Measurements from ENCODE around the gene GGN. TPM values are rescaled to one million over a fixed set of nuclear protein-coding genes. Genes with fewer than 3 reads are reported as not detected.
A peak's percentile ranks its signal among the peaks of the same experiment; 100 is the strongest.
"Not testable (repeated sequence)": the region's sequence is repeated elsewhere in the genome, so short reads cannot be mapped to it uniquely, and the experiment has no call there.

The GGN gene
- total and polyA plus RNA-seq, 7 donors = 0.04 to 0.34 (median 0.19) TPM; not detected in 3

DNA sequence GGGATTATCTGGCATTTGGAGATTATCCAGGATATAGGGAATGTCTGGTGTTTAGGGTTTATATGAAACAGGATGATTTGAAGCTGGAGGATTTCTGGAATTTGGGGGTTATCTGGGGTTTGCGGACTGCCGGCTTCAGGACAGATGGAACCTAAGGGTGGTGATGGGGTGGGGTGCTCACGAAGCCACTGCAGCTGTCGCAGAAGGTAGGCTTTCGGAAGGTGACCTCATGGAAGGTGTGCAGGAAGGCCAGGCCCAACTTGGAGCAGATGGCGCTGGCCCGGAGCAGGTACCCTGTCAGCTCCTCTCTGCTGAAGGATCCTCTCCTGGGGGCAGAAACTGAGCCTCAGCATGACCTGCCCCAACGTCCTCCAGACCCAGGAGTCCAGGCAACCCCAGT, 24.7 kb upstream of the GGN start:
- intact Hi-C loops (cut with DNase I) = no loop called here
- ATAC-seq = no peak
- 90 to 95% (median 93%) methylated on average over 8 of the region's 8 CpGs for WGBS, 3 donors
- no peak for TF ChIP-seq CTCF (IDR thresholded peaks at IDR 0.05)
- Histone ChIP-seq H3K4me1 (no peaks in the 10 kb centered on the region), H3K4me3 (no peak overlapping the region), H3K27me3 (ENCODE audit: insufficient read depth in 3 of 3, low read length in 2 of 3) (no peaks in the 10 kb centered on the region), H3K36me3 (ENCODE audit: insufficient read depth in 1 of 2, low read depth in 1 of 2) (no peaks in the 10 kb centered on the region), H3K27ac (no peak overlapping the region), H3K9me3 (no peaks in the 10 kb centered on the region)
- DNase-seq = no peak

- H3K4me1 ChIP-seq; H3K27me3 ChIP-seq (ENCODE audit: insufficient read depth in 3 of 3, low read length in 2 of 3); H3K36me3 ChIP-seq (ENCODE audit: insufficient read depth in 1 of 2, low read depth in 1 of 2); H3K9me3 ChIP-seq; DNase-seq; H3K4me3 ChIP-seq; ATAC-seq; H3K27ac ChIP-seq; intact Hi-C loops (cut with DNase I): not testable (repeated sequence)
- WGBS, 3 donors = 90 to 92% (median 91%) methylated on average over 5 of the region's 5 CpGs
Measured at GRCh38 chr19:38411898-38412297, 24.1 kb upstream of the GGN start.

- intact Hi-C loops (cut with DNase I) = no loop called here
- Histone ChIP-seq H3K27me3 (ENCODE audit: insufficient read depth in 3 of 3, low read length in 2 of 3) (no peaks in the 10 kb centered on the region), H3K9me3 (no peaks in the 10 kb centered on the region), H3K4me3 (no peak overlapping the region), H3K36me3 (ENCODE audit: insufficient read depth in 1 of 2, low read depth in 1 of 2) (no peaks in the 10 kb centered on the region), H3K4me1 (no peaks in the 10 kb centered on the region), H3K27ac (no peak overlapping the region)
- ATAC-seq (no peak), DNase-seq (no peak)
- WGBS, 3 donors = 84 to 92% (median 87%) methylated on average over 13 of the region's 13 CpGs
- no peak for TF ChIP-seq CTCF (IDR thresholded peaks at IDR 0.05)
Measured at GRCh38 chr19:38411041-38411712, 23.3 kb upstream of the GGN start.

DNA sequence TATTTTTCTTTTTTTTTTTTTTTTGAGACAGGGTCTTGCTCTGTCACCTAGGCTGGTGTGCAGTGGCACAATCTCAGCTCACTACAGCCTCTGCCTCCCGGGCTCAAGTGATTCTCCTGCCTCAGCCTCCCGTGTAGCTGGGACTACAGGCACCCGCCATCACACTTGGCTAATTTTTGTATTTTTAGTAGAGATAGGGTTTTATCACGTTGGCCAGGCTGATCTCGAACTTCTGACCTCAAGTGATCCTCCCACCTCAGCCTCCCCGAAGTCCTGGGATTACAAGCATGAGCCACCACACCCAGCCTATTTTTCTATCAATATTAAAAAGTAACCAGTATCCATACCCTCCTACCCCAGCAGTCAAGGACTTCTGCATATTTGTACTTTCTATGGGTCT, 22.6 kb upstream of the GGN start:
- H3K27me3 ChIP-seq (ENCODE audit: insufficient read depth in 3 of 3, low read length in 2 of 3); H3K36me3 ChIP-seq (ENCODE audit: insufficient read depth in 1 of 2, low read depth in 1 of 2); DNase-seq; intact Hi-C loops (cut with DNase I); ATAC-seq; H3K27ac ChIP-seq; H3K9me3 ChIP-seq; H3K4me3 ChIP-seq; H3K4me1 ChIP-seq: not testable (repeated sequence)
- WGBS, 3 donors = 77 to 85% (median 84%) methylated on average over 6 of the region's 6 CpGs

DNA sequence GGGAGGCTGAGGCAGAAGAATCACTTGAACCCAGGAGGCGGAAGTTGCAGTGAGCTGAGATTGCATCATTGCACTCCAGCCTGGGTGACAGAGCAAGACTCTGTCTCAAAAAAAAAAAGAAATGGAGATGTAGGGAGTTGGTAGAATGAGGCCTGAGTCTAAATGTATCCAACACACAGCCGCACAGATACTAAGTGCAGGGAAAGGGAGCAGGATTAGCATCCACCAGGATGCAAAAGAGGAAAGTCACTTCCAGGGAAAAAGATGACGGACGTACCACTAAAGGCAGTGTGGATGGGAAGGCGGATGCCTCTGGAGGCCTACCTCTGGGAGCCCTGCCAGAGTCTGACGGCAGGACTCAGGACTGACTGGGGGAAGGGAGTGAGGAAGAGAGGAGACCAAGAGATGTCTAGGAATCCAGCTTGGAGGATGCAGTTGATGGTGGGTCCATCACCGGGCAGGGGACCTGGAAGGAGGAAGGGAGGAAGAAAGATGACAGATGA, 21.8 kb upstream of the GGN start:
- Histone ChIP-seq H3K9me3 (no peaks in the 10 kb centered on the region), H3K27me3 (ENCODE audit: insufficient read depth in 3 of 3, low read length in 2 of 3) (no peaks in the 10 kb centered on the region), H3K36me3 (ENCODE audit: insufficient read depth in 1 of 2, low read depth in 1 of 2) (no peaks in the 10 kb centered on the region), H3K4me1 (no peaks in the 10 kb centered on the region), H3K27ac (no peak overlapping the region), H3K4me3 (no peak overlapping the region)
- no peak for DNase-seq
- peak; percentile 43 to 47 (median 46) for ATAC-seq
- 50 to 60% (median 52%) methylated on average over 7 of the region's 7 CpGs for WGBS, 3 donors
- no peak for TF ChIP-seq CTCF (IDR thresholded peaks at IDR 0.05)
- intact Hi-C loops (cut with DNase I) = no loop called here

DNA sequence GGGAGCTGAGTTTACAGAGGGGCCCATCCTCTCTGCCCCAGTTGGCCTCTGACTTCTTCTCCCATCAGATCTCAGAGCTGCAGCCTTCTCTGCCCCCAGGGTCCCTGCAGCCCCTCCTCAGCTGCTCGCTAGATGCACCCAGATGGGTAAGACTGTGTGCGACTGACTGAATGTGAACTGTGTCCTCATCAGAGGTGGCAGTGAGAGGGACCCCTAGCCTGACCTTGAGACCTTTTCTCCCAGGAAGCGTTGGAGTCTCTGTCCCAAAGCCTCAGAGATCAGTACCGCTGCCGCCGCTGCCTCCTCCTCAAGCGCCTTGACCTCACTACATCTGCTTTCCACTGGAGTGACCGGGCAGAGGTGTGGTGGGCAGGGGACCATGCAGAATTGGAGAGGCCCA, 17.4 kb upstream of the GGN start:
- no peak overlapping the region for H3K27ac ChIP-seq
- no peaks in the 10 kb centered on the region for H3K9me3 ChIP-seq
- no peaks in the 10 kb centered on the region for H3K36me3 ChIP-seq (ENCODE audit: insufficient read depth in 1 of 2, low read depth in 1 of 2)
- no peaks in the 10 kb centered on the region for H3K4me1 ChIP-seq
- no peaks in the 10 kb centered on the region for H3K27me3 ChIP-seq (ENCODE audit: insufficient read depth in 3 of 3, low read length in 2 of 3)
- intact Hi-C loops (cut with DNase I) = no loop called here
- ATAC-seq = no peak
- no peak overlapping the region for H3K4me3 ChIP-seq
- TF ChIP-seq CTCF (IDR thresholded peaks at IDR 0.05) = no peak
- WGBS, 3 donors = 93 to 97% (median 96%) methylated on average over 8 of the region's 8 CpGs
- DNase-seq = no peak

Data from psoas muscle (tissue), 8 donors.